Measurements from ENCODE around the gene LTV1.

LTV1 gene

DNA sequence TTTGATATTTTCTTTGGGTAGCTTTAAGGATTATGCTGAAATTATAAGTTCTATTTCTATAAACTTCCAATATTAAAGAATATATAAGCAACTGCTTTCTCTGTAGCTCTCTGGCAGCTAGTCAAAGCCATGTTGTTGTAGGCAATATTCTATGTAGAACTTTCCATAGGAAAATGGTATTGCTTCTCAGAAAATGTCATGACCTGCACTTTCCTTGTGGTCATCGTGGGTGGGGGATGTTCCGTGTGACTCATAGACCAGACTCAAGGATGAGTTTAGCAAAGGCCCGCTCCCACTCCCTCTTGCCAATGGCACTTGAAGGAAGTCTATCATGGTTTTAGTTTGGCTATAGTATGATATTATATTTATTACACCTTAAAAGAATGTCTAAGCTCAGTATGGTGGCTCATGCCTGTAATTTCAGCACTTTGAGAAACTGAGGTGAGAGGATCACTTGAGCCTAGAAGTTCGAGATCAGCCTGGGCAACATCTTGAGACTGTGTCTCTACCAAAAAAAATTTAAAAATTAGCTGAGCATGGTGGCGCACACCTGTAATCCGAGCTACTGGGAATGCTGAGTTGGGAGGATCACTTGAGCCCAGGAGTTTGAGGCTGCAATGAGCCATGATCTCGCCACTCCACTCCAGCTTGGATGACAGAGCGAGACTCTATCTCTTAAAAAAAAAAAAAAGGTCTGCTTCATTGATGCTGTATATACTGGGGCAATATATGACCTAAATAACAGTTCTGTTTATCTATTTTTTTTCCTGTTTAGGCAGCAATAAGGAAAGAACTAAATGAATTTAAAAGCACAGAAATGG, 36.6 kb upstream of the LTV1 start:
- no peaks in the 10 kb centered on the region for H3K27me3 ChIP-seq (replicated peaks)
- H3K4me3 ChIP-seq (ENCODE audit: low read depth, low read length), result no peak overlapping the region
- peak overlapping the region; percentile 75 for H3K27ac ChIP-seq
- peak; percentile 93 for DNase-seq
- TF ChIP-seq, protein P1, sequence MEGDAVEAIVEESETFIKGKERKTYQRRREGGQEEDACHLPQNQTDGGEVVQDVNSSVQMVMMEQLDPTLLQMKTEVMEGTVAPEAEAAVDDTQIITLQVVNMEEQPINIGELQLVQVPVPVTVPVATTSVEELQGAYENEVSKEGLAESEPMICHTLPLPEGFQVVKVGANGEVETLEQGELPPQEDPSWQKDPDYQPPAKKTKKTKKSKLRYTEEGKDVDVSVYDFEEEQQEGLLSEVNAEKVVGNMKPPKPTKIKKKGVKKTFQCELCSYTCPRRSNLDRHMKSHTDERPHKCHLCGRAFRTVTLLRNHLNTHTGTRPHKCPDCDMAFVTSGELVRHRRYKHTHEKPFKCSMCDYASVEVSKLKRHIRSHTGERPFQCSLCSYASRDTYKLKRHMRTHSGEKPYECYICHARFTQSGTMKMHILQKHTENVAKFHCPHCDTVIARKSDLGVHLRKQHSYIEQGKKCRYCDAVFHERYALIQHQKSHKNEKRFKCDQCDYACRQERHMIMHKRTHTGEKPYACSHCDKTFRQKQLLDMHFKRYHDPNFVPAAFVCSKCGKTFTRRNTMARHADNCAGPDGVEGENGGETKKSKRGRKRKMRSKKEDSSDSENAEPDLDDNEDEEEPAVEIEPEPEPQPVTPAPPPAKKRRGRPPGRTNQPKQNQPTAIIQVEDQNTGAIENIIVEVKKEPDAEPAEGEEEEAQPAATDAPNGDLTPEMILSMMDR (IDR thresholded peaks at IDR 0.05; ENCODE audit: low read depth, low read length, missing control alignments), result no peak
- in situ Hi-C loops (cut with HindIII; ENCODE audit: low pct_ligation_motif_present, low sequenced_read_pairs), result no loop called here
- H3K36me3 ChIP-seq (replicated peaks), result no peaks in the 10 kb centered on the region

DNA sequence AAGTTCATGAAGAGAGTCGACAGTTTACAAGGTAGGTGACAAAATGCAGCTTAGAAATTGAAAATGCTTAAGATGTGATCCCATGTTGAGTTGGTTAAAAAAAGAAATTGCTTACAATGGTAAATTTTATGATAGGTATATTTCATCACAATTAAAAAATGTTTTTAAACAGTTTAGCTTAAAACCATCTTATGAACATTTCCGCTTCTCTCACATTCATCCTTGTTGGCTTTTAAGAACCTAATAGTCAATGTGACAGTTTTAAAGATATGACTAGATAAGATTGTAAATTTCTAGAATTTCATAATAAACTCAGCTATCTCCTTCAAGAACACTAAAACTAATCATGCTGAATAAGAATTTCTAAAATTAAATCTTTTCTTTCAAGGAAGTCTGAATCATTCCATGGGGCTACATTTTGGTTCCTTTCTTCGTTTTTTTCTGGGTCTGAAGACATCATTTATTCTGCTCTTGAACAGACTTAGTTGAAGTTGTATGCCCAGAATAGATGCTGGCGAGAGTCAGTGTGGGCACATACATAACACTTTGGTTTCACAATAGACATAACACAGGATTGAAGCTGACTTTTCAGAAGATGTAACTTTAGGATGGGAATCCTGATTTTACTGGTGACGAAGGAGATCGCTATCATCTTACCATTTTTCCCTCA, 35.9 kb upstream of the LTV1 start:
- Histone ChIP-seq H3K27me3 (replicated peaks) (no peaks in the 10 kb centered on the region), H3K36me3 (replicated peaks) (no peaks in the 10 kb centered on the region), H3K27ac (peak overlapping the region; percentile 75), H3K4me3 (ENCODE audit: low read depth, low read length) (no peak overlapping the region)
- no peak for DNase-seq
- in situ Hi-C loops (cut with HindIII; ENCODE audit: low pct_ligation_motif_present, low sequenced_read_pairs), result no loop called here
- TF ChIP-seq, protein P1 (IDR thresholded peaks at IDR 0.05; ENCODE audit: low read depth, low read length, missing control alignments), result no peak

DNA sequence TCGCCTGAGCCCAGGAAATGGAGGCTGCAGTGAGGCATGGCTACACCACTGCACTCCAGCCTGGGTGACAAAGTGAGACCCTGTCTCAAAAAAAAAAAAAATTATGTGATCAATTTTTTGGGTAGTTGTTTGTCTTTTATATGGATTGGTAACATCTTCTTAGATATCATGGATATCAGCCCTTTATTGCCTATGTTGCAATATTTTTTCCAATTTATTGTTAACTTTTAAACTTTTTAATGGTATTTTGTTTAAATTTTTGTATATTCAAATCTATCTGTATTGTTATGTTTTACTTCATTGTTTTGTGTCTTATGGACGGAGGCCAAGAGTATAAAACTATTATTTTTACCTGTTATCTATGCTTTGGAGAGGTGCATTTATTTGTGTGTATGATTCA, 32.4 kb upstream of the LTV1 start:
- in situ Hi-C loops (cut with HindIII; ENCODE audit: low pct_ligation_motif_present, low sequenced_read_pairs), result no loop called here
- TF ChIP-seq, protein P1 (IDR thresholded peaks at IDR 0.05; ENCODE audit: low read depth, low read length, missing control alignments), result no peak
- no peaks in the 10 kb centered on the region for H3K27me3 ChIP-seq (replicated peaks)
- H3K27ac ChIP-seq, result no peak overlapping the region
- H3K4me3 ChIP-seq (ENCODE audit: low read depth, low read length), result no peak overlapping the region
- no peak for DNase-seq
- no peaks in the 10 kb centered on the region for H3K36me3 ChIP-seq (replicated peaks)

DNA sequence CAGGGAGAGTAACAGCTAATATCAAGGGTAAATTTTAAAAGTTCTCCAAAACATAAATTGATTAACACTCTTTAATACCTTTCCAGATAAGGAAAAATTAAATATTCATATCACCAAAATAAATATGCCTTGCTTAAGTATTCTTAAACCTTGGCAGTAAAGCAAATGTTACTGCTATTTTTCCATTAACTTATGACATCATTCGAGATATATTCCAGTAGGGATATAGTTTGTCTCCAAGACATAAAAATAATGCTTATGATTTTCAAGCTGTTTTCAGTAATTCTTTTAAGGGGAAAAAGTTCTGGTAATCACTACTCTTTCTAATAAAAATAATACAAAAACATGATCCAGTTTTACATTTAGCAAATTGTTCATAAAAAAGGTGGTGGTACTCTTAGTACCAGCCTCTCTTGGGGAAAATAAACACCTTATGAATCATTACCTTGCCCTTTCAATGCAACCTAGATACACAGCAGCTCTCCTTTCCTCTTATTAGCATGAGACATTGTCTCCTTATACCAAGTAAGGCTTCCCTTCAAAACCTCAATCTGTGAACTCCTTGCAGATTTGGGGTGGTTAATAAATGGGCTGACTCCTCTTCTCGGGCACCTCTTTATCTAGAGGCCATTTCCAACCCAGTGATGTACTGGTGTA, 31.5 kb upstream of the LTV1 start:
- TF ChIP-seq, protein P1 (IDR thresholded peaks at IDR 0.05; ENCODE audit: low read depth, low read length, missing control alignments), result no peak
- H3K36me3 ChIP-seq (replicated peaks), result no peaks in the 10 kb centered on the region
- DNase-seq, result no peak
- no peak overlapping the region for H3K27ac ChIP-seq
- in situ Hi-C loops (cut with HindIII; ENCODE audit: low pct_ligation_motif_present, low sequenced_read_pairs), result no loop called here
- no peak overlapping the region for H3K4me3 ChIP-seq (ENCODE audit: low read depth, low read length)
- H3K27me3 ChIP-seq (replicated peaks), result no peaks in the 10 kb centered on the region

DNA sequence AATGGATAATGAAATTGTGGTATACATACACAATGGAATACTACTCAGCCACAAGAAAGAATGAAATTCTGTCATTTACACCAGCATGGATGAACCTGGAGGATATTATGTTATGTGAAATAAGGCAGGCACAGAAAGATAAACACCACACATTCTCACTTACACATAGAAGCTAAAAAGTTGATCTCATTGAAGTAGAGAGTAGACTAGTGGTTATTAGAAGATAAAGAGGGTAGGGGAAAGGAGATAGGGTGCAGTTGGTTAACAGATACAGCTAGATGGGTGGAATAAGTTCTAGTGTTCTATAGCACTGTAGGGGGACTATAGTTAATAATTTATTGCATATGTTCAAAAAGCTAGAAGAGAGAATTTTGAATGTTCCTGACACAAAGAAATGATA, 25.5 kb upstream of the LTV1 start:
- Histone ChIP-seq H3K27ac (no peak overlapping the region), H3K27me3 (replicated peaks) (no peaks in the 10 kb centered on the region), H3K36me3 (replicated peaks) (no peaks in the 10 kb centered on the region), H3K4me3 (ENCODE audit: low read depth, low read length) (no peak overlapping the region)
- TF ChIP-seq, protein P1 (IDR thresholded peaks at IDR 0.05; ENCODE audit: low read depth, low read length, missing control alignments), result no peak
- in situ Hi-C loops (cut with HindIII; ENCODE audit: low pct_ligation_motif_present, low sequenced_read_pairs), result no loop called here
- DNase-seq, result no peak
